Osteocyte (in vitro differentiated cells): Measurements from ENCODE around the gene ZMIZ1. TPM values are rescaled to one million over a fixed set of nuclear protein-coding genes. Genes with fewer than 3 reads are reported as not detected.

ENCODE experiments used
- DNase-seq: peaks from one replicate; pipeline ENCODE4 v3.0.0; 2021; ENCODE audit warnings: mixed read lengths; ENCODE audit not compliant: unreplicated experiment; ENCODE audit errors: extremely low spot score
- H3K27ac Mint-ChIP-seq: one replicate; pipeline ENCODE4 v1.8.0; 2021; ENCODE audit warnings: mild to moderate bottlenecking, mixed read lengths; ENCODE audit not compliant: unreplicated experiment
- H3K27me3 Mint-ChIP-seq: one replicate; pipeline ENCODE4 v1.8.0; 2021; ENCODE audit warnings: mixed read lengths; ENCODE audit not compliant: unreplicated experiment
- H3K36me3 Mint-ChIP-seq: one replicate; pipeline ENCODE4 v1.8.0; 2021; ENCODE audit warnings: mixed read lengths; ENCODE audit not compliant: unreplicated experiment
- H3K4me1 Mint-ChIP-seq: one replicate; pipeline ENCODE4 v1.8.0; 2021; ENCODE audit warnings: mixed read lengths; ENCODE audit not compliant: unreplicated experiment
- H3K4me3 Mint-ChIP-seq: one replicate; pipeline ENCODE4 v1.8.0; 2021; ENCODE audit warnings: mild to moderate bottlenecking, moderate library complexity, mixed read lengths; ENCODE audit not compliant: unreplicated experiment
- H3K9me3 Mint-ChIP-seq: one replicate; pipeline ENCODE4 v1.8.0; 2021; ENCODE audit warnings: mixed read lengths; ENCODE audit not compliant: unreplicated experiment
- total RNA-seq: library from RNA; stranded (reverse); gene quantifications from 2 replicates; pipeline ENCODE4 v1.2.1, GENCODE V29; 2021
- TF ChIP-seq, protein P1 (sequence below): fragments of 200-600 bp; sonication (generic); IDR thresholded peaks from 2 replicates; pipeline ENCODE4 v1.5.0; 2021; ENCODE audit warnings: antibody characterized with exemption, mild to moderate bottlenecking, moderate library complexity

The ZMIZ1 gene
- total RNA-seq, 1 donor from 2014 or later, result 90.5 TPM

DNA sequence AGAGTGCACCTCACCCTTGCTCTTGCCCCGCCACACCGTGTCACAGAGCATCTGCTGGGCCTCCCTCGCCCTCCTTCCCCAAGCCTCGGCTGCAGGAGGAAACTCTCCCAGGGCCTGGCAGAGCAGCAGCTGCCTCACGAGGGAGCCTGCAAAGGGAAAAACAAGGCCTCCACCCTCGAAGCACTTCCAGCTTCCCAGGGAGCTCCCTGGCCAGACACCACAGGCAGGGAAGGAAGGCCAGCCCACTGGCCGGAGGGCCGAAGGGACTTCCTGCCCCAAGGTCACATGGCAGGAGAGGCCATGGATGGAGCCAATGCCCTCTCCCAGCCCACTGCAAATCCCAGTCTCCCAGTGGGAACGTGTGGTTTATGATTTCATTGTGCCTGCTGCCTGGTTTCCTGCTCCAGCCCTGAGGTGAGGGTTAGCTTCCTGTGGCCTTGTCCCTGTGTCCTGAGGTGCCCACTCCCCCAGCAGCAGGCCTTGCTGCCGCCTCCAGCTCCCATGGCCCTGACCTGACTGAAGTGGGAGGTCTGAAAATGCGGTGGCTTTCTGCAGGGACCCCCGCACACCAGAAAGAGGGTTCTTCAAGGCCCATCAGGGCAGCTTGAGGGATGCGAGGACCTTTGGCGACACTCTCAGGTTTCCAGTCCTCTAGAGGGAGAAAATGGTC is 178.0 kb downstream of the ZMIZ1 start:
- peaks cover 57% of the 10 kb centered on the region for H3K4me1 Mint-ChIP-seq
- H3K27me3 Mint-ChIP-seq, result no peaks in the 10 kb centered on the region
- no peak for DNase-seq
- TF ChIP-seq, protein P1, sequence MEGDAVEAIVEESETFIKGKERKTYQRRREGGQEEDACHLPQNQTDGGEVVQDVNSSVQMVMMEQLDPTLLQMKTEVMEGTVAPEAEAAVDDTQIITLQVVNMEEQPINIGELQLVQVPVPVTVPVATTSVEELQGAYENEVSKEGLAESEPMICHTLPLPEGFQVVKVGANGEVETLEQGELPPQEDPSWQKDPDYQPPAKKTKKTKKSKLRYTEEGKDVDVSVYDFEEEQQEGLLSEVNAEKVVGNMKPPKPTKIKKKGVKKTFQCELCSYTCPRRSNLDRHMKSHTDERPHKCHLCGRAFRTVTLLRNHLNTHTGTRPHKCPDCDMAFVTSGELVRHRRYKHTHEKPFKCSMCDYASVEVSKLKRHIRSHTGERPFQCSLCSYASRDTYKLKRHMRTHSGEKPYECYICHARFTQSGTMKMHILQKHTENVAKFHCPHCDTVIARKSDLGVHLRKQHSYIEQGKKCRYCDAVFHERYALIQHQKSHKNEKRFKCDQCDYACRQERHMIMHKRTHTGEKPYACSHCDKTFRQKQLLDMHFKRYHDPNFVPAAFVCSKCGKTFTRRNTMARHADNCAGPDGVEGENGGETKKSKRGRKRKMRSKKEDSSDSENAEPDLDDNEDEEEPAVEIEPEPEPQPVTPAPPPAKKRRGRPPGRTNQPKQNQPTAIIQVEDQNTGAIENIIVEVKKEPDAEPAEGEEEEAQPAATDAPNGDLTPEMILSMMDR, result no peak
- H3K9me3 Mint-ChIP-seq, result no peaks in the 10 kb centered on the region
- H3K36me3 Mint-ChIP-seq, result peaks cover 4% of the 10 kb centered on the region
- peak overlapping the region; percentile 66 for H3K27ac Mint-ChIP-seq
- no peak overlapping the region for H3K4me3 Mint-ChIP-seq

DNA sequence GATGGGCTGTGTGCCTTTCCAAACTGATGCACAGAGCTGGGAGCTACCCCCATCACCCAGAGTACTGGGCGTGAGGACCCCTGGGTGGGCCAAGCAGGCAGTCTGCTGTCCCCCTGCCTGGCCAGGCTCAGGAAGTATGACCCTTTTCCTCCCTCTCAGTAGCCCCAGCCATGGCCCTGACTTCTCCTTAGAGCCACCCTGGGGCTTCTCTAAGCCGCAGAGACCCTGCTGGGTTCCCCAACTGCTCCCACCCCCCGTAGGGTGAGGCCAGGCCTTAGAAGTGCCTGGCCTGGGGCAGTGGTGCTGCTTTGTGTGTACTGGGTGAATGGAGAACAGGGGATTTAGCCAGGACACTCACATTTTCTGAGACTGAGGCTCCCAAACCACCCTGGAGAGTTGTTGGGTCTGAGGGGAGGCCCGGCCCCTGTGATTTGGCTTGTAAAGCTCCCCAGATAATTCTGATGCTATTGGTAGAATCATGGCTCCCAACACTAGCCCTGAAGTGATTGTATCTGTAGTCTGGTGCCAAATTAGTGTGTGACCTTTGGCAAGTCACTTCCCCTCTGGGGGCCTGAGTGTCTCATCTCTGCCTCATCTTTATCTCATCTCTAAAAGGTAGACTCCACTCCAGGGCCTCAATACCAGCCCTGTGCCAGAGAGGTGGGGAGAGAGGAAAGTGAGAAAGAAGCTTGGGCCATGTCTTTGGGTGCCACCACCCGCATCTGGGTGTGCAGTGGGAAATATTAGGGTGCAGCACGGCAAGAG is 178.8 kb downstream of the ZMIZ1 start:
- no peak overlapping the region for H3K4me3 Mint-ChIP-seq
- peaks cover 54% of the 10 kb centered on the region for H3K4me1 Mint-ChIP-seq
- no peaks in the 10 kb centered on the region for H3K27me3 Mint-ChIP-seq

DNA sequence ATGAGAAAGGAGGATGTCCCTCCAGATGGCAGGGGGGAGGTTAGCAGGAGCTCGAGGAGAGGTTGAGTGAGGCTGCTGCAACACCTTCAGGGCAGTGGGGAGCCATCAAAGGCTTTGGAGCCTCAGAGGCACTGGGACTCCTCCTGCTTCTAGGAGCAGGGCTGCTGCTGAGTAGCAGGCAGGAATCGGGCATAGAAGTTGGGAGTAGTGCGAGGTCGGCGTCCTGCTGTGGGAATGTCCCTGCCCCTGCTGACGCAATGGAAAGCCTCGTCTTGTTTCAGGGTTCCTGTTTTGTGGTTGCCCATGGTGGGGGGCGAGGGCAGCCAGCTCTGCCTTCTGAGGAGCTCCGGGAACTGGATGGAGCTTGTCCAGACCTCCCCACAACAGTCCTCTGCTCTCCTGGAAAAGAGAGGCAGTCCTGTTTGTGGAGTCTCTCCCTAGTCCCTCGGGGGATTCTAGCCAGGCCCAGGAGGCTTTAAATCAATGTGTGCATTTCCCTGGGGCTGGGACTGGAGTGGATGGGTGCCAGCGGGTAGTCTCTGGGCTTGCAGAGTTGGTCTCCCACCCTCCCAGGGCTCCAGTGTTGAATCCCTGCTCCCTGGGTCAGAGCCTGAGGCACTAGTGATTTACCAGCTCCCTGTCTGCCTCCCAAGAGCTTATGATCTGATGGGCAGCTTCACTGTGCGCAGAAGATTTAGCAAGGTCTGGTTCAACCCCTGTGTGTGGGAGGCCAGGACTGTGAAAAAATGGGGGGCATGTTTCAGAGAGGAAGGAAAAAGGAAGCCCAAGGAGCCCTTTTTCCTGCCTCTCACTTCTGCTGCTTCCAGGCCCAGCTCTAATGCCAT is 179.8 kb downstream of the ZMIZ1 start:
- Mint-ChIP-seq H3K27me3 (no peaks in the 10 kb centered on the region), H3K36me3 (peaks cover 11% of the 10 kb centered on the region), H3K4me3 (no peak overlapping the region), H3K4me1 (peaks cover 54% of the 10 kb centered on the region), H3K27ac (peak overlapping the region; percentile 76), H3K9me3 (no peaks in the 10 kb centered on the region)
- DNase-seq, result no peak
- TF ChIP-seq, protein P1, result no peak

More for the DNA sequence above, 178.8 kb downstream of the ZMIZ1 start:
- Mint-ChIP-seq H3K36me3 (peaks cover 7% of the 10 kb centered on the region), H3K9me3 (no peaks in the 10 kb centered on the region), H3K27ac (peak overlapping the region; percentile 76)
- TF ChIP-seq, protein P1, result no peak
- DNase-seq, result no peak

DNA sequence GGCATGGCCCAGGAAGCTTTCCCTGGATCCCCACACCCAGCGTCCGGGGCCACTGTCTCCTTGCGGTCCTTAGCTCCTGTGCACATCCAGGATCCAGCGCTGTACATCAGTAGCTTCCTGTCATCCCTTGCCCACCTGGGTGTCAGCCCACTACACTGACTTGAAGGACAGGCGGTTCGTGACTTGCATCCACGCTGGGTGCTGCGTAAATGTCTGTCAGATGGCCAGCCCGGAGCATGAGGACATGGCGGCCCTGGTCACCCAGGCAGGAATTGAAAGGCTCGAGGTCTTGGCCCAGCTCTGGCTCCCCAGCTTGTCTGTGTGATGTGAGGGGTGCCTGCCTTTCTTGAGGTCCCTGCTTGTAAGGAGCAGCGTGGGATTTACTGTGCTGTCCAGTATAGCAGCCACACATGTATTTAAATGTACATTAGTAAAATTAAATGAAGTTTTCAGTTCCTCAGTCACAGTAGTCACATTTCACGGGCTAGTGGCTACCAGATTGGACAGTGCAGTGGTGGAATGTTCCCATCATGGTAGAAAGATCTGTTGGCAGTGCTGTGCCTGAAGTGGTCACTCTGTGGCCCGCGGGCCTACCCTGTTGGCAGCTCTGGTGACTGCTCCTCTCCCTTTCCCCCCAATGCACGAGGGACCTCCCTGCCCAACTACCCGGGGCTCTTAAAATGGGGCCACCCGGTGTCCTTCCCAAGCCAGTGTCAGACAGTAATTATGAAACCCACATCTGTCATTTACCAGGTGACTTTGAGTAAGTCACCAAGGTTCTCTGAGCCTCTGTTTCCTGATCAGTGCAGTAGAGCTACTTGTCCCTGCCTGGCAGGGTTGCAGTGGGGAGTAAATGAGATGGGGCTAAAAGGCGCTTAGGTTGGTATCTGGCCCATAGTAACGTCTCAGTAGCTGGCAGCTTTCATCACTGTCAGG is 180.7 kb downstream of the ZMIZ1 start:
- no peak overlapping the region for H3K27ac Mint-ChIP-seq
- H3K4me1 Mint-ChIP-seq, result peaks cover 46% of the 10 kb centered on the region
- H3K9me3 Mint-ChIP-seq, result no peaks in the 10 kb centered on the region
- DNase-seq, result no peak
- no peak overlapping the region for H3K4me3 Mint-ChIP-seq
- TF ChIP-seq, protein P1, result no peak
- peaks cover 7% of the 10 kb centered on the region for H3K36me3 Mint-ChIP-seq
- no peaks in the 10 kb centered on the region for H3K27me3 Mint-ChIP-seq
